Effector memory CD4-positive, alpha-beta T cell (primary cell): ENCODE results near the gene EFR3B.

Experiments
- DNase-seq, 3 donors: peaks; one replicate each; pipeline ENCODE4 v3.0.0-alpha.2; 2020
- H3K27ac ChIP-seq: 2 replicates; pipeline ENCODE4 v1.7.0; 2013; ENCODE audit warnings: mild to moderate bottlenecking, low read length, moderate library complexity; ENCODE audit not compliant: insufficient read depth, poor library complexity, severe bottlenecking
- H3K27me3 ChIP-seq: replicated peaks from 2 replicates; pipeline ENCODE4 v1.7.0; 2013; ENCODE audit warnings: mild to moderate bottlenecking, low read length; ENCODE audit not compliant: insufficient read depth, control insufficient read depth, poor library complexity, severe bottlenecking
- H3K36me3 ChIP-seq: 2 replicates; pipeline ENCODE4 v1.7.0; 2013; ENCODE audit warnings: mild to moderate bottlenecking, low read length, moderate library complexity; ENCODE audit not compliant: control insufficient read depth, insufficient read depth
- H3K4me1 ChIP-seq: 2 replicates; pipeline ENCODE4 v1.7.0; 2013; ENCODE audit warnings: low read length, mild to moderate bottlenecking; ENCODE audit not compliant: control insufficient read depth, insufficient read depth, poor library complexity, severe bottlenecking
- H3K4me3 ChIP-seq: 2 replicates; pipeline ENCODE4 v1.7.0; 2013; ENCODE audit warnings: low read length, low read depth, mild to moderate bottlenecking; ENCODE audit not compliant: insufficient read depth, poor library complexity, severe bottlenecking
- H3K9me3 ChIP-seq: 2 replicates; pipeline ENCODE4 v1.7.0; 2013; ENCODE audit warnings: mild to moderate bottlenecking, low read length, moderate library complexity; ENCODE audit not compliant: control insufficient read depth

The EFR3B gene

GRCh38 chr2:25079050-25079635 is 37.3 kb downstream of the EFR3B start:
- no peak overlapping the region for H3K27ac ChIP-seq
- no peak overlapping the region for H3K4me3 ChIP-seq
- no peaks in the 10 kb centered on the region for H3K36me3 ChIP-seq
- H3K9me3 ChIP-seq = no peaks in the 10 kb centered on the region
- DNase-seq = no peak
- H3K4me1 ChIP-seq = no peaks in the 10 kb centered on the region
- H3K27me3 ChIP-seq = no peaks in the 10 kb centered on the region

GRCh38 chr2:25081237-25081790 is 39.4 kb downstream of the EFR3B start:
- Histone ChIP-seq H3K36me3 (no peaks in the 10 kb centered on the region), H3K27ac (no peak overlapping the region), H3K4me3 (no peak overlapping the region), H3K4me1 (no peaks in the 10 kb centered on the region), H3K9me3 (no peaks in the 10 kb centered on the region), H3K27me3 (no peaks in the 10 kb centered on the region)
- no peak for DNase-seq

- Histone ChIP-seq H3K27me3 (no peaks in the 10 kb centered on the region), H3K9me3 (no peaks in the 10 kb centered on the region), H3K27ac (no peak overlapping the region), H3K36me3 (no peaks in the 10 kb centered on the region), H3K4me1 (no peaks in the 10 kb centered on the region), H3K4me3 (no peak overlapping the region)
- DNase-seq = no peak
These were observed 40.2 kb downstream of the EFR3B start for GRCh38 chr2:25082002-25082622.

GRCh38 chr2:25085761-25086560 is 44.1 kb downstream of the EFR3B start:
- Histone ChIP-seq H3K27ac (no peak overlapping the region), H3K36me3 (no peaks in the 10 kb centered on the region), H3K27me3 (no peaks in the 10 kb centered on the region), H3K4me3 (no peak overlapping the region), H3K4me1 (no peaks in the 10 kb centered on the region), H3K9me3 (no peaks in the 10 kb centered on the region)
- DNase-seq = no peak

GRCh38 chr2:25088817-25089516 is 47.1 kb downstream of the EFR3B start:
- Histone ChIP-seq H3K9me3 (no peaks in the 10 kb centered on the region), H3K4me1 (no peaks in the 10 kb centered on the region), H3K27me3 (no peaks in the 10 kb centered on the region), H3K36me3 (no peaks in the 10 kb centered on the region), H3K4me3 (no peak overlapping the region), H3K27ac (no peak overlapping the region)
- DNase-seq = no peak

GRCh38 chr2:25089605-25090315 is 47.9 kb downstream of the EFR3B start:
- no peak for DNase-seq
- no peaks in the 10 kb centered on the region for H3K9me3 ChIP-seq
- H3K4me3 ChIP-seq = no peak overlapping the region
- H3K4me1 ChIP-seq = no peaks in the 10 kb centered on the region
- no peaks in the 10 kb centered on the region for H3K36me3 ChIP-seq
- H3K27ac ChIP-seq = no peak overlapping the region
- no peaks in the 10 kb centered on the region for H3K27me3 ChIP-seq

GRCh38 chr2:25090801-25091200 is 48.9 kb downstream of the EFR3B start:
- no peak for DNase-seq

GRCh38 chr2:25091265-25091664 is 49.4 kb downstream of the EFR3B start:
- no peaks in the 10 kb centered on the region for H3K4me1 ChIP-seq
- no peak overlapping the region for H3K4me3 ChIP-seq
- no peaks in the 10 kb centered on the region for H3K27me3 ChIP-seq
- H3K27ac ChIP-seq = no peak overlapping the region
- H3K9me3 ChIP-seq = no peaks in the 10 kb centered on the region
- no peak for DNase-seq
- no peaks in the 10 kb centered on the region for H3K36me3 ChIP-seq

More at GRCh38 chr2:25090801-25091200, 48.9 kb downstream of the EFR3B start:
- Histone ChIP-seq H3K27me3 (no peaks in the 10 kb centered on the region), H3K27ac (no peak overlapping the region), H3K4me1 (no peaks in the 10 kb centered on the region), H3K4me3 (no peak overlapping the region), H3K36me3 (no peaks in the 10 kb centered on the region), H3K9me3 (no peaks in the 10 kb centered on the region)

GRCh38 chr2:25098056-25098455 is 56.2 kb downstream of the EFR3B start:
- Histone ChIP-seq H3K4me3 (no peak overlapping the region), H3K27ac (no peak overlapping the region), H3K4me1 (no peaks in the 10 kb centered on the region), H3K36me3 (no peaks in the 10 kb centered on the region), H3K27me3 (no peaks in the 10 kb centered on the region), H3K9me3 (no peaks in the 10 kb centered on the region)
- DNase-seq = no peak
